ENCODE results near the gene TMC6.
A peak's percentile ranks its signal among the peaks of the same experiment; 100 is the strongest.

Gene TMC6

GRCh38 chr17:78128551-78129350 lies at the start of gene TMC6:
Gene TMC6 (minus strand): TSS chr17:78128755. CDS start chr17:78126832, 1,923 bp downstream.
- H3K4me3 ChIP-seq (ENCODE audit: low read length), result peak within 1 kb of the TSS; percentile 66
- TF ChIP-seq CTCF (IDR thresholded peaks at IDR 0.05; ENCODE audit: insufficient read depth, low read depth, low read length, missing control alignments), result no peak
- DNase-seq (ENCODE audit: low read depth), result peak; percentile 60

GRCh38 chr17:78176548-78177025 lies 48.0 kb upstream of the TMC6 start:
- TF ChIP-seq CTCF (IDR thresholded peaks at IDR 0.05; ENCODE audit: insufficient read depth, low read depth, low read length, missing control alignments), result peak; percentile 96
- H3K4me3 ChIP-seq (ENCODE audit: low read length), result no peak overlapping the region
- DNase-seq (ENCODE audit: low read depth), result peak; percentile 74

GRCh38 chr17:78175643-78175981 lies 47.1 kb upstream of the TMC6 start:
- H3K4me3 ChIP-seq (ENCODE audit: low read length), result no peak overlapping the region
- DNase-seq (ENCODE audit: low read depth), result no peak

GRCh38 chr17:78174870-78175642 lies 46.5 kb upstream of the TMC6 start:
- no peak overlapping the region for H3K4me3 ChIP-seq (ENCODE audit: low read length)

More at GRCh38 chr17:78175643-78175981, 47.1 kb upstream of the TMC6 start:
- TF ChIP-seq CTCF (IDR thresholded peaks at IDR 0.05; ENCODE audit: insufficient read depth, low read depth, low read length, missing control alignments), result no peak

GRCh38 chr17:78174346-78174869 lies 45.9 kb upstream of the TMC6 start:
- TF ChIP-seq CTCF (IDR thresholded peaks at IDR 0.05; ENCODE audit: insufficient read depth, low read depth, low read length, missing control alignments), result peak; percentile 41
- no peak overlapping the region for H3K4me3 ChIP-seq (ENCODE audit: low read length)
- peak; percentile 39 for DNase-seq (ENCODE audit: low read depth)

More at GRCh38 chr17:78174870-78175642, 46.5 kb upstream of the TMC6 start:
- peak; percentile 20 for TF ChIP-seq CTCF (IDR thresholded peaks at IDR 0.05; ENCODE audit: insufficient read depth, low read depth, low read length, missing control alignments)
- DNase-seq (ENCODE audit: low read depth), result peak; percentile 33

- H3K4me3 ChIP-seq (ENCODE audit: low read length), result no peak overlapping the region
- DNase-seq (ENCODE audit: low read depth), result no peak
- TF ChIP-seq CTCF (IDR thresholded peaks at IDR 0.05; ENCODE audit: insufficient read depth, low read depth, low read length, missing control alignments), result no peak
Measured at GRCh38 chr17:78173097-78173715, 44.7 kb upstream of the TMC6 start.
